CD4-positive, alpha-beta T cell treated with Interleukin-6 for 4 hours (primary cell): Measurements from ENCODE around the gene IRF2BP2.

Experiments used
- DNase-seq: peaks from one replicate; pipeline ENCODE4 v3.0.0-alpha.2; 2020; ENCODE audit warnings: mixed read lengths

IRF2BP2 gene

GRCh38 chr1:234582681-234583301 lies 27.2 kb downstream of the IRF2BP2 start:
- no peak for DNase-seq

DNA sequence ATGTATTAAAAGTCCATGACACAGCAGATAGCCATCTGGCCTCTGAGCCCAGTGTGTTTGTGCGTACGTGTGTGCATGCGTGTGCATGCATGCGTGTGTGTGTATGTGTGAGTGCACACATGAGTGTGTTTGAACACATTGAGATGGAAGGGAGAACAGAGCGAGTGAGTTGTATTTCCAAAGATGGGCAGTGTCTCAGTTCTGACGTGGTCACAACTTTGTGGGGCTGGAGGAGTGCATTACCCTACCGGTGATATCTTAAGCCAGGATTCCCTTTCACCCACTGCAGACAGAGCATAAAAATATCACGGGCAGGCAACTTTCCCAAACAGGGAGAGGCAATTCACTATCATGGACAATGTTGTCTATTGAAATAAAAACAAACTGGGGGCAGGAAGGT lies 27.8 kb downstream of the IRF2BP2 start:
- DNase-seq = no peak

GRCh38 chr1:234581063-234581714 lies 28.8 kb downstream of the IRF2BP2 start:
- DNase-seq = no peak

GRCh38 chr1:234579967-234580366 lies 30.0 kb downstream of the IRF2BP2 start:
- no peak for DNase-seq

DNA sequence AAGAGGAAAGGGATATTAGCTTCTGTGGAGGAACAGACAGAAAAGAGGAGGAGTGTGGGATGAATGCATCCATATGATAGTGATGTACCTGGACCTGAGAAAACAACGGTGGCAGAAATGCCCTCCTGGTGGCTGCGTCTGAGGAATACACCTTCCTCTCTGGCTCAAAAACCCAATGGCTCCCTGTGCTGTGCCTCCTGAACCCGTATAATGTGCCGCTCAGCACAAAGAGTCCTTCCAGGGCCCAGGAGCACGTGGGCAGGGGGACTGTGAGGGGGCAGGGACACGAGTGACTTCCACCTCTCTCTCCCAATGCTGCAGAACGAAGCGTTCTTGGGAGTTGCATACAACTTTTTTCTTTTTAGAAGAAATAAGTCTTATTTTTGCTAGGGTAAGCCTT lies 31.2 kb downstream of the IRF2BP2 start:
- no peak for DNase-seq

DNA sequence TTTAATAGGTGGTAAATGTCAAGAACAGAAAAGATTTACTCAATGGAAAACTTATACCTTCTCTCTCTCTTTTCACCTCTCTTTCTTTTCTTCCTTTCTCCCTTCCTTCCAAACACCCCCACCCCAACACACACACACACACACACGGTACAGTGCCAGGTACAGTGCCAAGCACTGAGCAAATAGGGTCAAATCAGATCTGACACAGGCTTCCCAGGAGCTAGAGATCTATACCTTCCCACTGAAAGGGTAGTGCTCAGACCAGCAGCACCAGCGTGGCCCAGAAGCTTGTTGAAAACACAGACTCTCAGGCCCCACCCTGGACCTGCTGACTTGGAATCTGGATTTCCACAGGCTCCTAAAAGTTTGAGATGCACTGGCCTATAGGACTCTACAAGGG lies 31.9 kb downstream of the IRF2BP2 start:
- DNase-seq = no peak

GRCh38 chr1:234573711-234574299 lies 36.2 kb downstream of the IRF2BP2 start:
- no peak for DNase-seq

DNA sequence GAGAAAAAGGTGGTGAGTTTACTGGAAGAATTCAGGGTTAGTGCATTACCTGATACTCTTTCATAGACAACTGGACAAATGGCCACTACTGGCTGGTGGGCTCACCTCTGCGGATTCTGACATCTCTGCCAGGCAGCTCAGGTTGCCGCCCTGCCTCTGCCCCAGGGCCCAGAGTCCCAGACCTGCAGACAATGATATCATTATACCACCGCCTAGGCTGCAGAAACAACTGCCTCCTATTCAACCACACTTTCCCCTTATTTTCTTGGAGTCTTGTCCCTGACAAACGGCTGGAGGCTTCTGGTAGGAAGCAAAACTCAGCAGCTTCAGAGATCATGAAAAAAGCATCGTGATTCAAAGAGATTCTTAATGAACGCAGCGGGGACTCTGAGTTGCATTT lies 37.0 kb downstream of the IRF2BP2 start:
- no peak for DNase-seq

DNA sequence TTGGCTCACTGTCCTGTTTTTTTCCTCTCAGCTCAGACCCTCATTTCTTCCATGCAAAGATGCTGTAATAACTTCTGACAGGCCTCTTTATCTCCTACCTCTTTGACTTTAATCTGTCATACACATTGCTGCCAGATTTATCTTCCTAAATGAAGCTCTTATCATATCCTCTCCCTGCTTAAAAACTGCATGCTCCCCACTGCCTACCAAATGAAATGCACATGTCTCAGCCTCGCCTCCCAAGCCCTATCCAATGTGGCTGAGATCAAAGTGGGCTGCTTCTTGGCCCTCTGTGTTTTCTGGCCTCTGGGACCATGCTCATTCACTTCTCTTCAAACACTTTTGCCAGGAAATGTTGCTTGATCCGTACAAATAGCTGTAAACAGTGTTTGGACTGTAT lies 38.3 kb downstream of the IRF2BP2 start:
- no peak for DNase-seq

GRCh38 chr1:234570329-234571120 lies 39.5 kb downstream of the IRF2BP2 start:
- no peak for DNase-seq

DNA sequence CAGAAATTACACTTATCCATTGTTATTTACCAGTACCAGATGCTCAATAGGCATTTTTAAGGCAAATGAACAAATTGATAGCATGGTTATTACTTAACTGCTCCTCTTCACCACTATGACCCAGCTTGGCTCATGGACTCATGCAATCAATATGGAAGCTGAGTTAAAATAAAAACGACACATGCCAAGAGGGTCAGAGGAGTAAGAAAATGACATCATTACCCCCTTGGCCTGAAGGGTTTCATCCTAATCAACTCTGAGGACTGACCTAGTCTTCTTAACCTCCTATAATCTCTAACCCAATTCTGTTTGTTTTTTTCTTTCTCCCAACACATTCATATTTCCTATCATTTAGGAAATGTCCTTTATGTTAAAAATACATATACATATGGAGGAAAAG lies 41.6 kb downstream of the IRF2BP2 start:
- no peak for DNase-seq

GRCh38 chr1:234565132-234565531 lies 44.8 kb downstream of the IRF2BP2 start:
- DNase-seq = no peak

DNA sequence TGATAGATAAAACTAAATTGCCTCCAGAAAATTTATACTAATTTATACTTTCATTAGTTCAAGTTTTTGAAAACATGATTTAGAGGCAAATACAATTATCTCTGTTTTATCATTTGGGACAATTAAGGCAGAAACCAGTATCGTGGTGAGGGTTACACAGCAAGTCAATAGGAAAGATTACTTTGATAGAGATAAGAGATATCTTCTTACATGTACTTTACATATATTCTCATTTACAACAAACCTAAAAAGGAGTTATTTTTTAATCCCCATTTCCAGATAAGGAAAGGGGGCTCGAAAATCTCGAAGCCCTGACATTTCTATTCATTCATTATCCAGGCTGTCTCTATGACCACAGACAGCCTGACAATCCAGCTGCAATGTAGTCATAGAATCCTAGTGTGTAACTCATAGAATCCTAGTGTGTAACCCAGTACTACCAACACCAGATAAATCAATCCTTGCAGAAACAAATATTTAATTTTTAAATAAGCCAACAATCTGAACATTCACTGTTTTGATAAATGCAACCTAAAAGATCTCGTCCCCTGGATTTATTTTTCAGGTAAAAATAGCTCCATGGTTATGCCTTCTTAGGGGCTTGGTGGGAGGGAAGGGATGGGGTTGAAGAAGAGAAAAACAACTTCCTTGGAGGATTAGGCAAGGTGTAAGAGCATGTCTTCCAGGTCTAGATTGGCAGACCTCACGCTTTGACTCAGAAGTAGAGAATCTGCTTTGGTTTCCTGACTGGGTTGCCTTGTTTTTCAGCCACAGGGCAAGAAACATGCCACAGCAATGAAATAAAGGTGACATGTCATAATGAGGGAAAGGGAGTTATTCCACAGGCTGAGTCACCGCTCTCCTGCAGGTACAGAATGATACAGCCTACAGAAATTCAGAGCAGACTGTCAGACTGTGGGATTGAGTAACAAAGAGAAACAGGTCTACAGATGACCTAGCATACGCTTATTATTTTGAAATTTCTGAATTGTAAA lies 45.6 kb downstream of the IRF2BP2 start:
- no peak for DNase-seq

DNA sequence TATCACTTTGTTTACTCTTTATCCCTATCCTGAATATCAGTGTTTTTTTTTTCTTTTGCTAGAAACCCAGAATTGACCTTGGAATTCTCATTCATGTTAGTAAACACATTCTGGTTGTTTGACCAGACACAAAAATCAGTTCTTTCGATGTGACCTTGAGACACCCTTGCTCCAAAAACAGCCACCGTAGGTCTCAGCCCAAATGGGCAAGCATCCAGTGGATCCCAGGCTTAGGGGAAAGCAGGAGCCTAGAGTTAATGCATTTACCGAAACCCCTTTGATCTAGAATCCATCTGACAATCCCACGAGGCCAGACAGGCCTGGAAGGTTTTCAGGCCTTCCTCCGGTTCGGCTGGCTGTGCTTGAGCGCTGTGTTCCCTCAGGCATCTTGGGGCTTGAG lies 47.6 kb downstream of the IRF2BP2 start:
- DNase-seq = no peak

GRCh38 chr1:234561319-234561718 lies 48.7 kb downstream of the IRF2BP2 start:
- no peak for DNase-seq

GRCh38 chr1:234559902-234560676 lies 49.9 kb downstream of the IRF2BP2 start:
- DNase-seq = no peak

DNA sequence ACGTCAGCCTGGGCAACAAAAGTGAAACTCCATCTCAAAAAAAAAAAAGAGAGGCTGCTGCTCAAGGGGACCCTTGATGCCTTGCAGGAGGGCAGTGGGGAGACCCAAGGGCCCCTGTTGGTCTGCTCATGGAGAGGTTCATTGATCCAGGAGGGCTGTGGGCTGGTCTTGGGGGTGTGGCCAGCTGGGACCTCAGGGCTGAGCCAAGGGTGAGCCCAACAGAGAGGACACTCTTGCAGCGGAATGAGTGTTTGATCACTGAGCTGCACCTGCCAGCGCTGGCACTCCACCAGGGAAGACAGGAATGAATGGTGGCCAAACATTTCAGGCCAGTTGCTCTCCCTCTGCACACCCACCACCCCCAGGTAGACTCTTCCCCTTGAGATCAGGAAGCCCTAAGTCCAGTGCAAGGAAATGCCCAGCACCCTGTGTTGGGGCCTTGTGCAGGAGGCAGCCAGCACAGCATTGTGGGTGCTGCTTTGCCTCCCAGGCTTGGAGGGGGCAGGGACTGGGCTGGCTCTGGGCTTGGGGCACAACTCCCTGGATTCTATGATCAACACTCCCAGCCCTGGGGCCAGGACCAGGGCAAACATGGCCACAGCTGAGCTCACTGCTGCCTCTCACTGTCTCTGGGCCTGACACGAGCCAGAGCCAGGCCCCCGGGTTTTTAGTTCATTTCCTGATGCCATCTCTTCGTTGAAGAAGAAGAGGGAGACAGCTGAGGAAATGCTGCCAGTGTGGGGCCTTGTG lies 50.7 kb downstream of the IRF2BP2 start:
- no peak for DNase-seq

DNA sequence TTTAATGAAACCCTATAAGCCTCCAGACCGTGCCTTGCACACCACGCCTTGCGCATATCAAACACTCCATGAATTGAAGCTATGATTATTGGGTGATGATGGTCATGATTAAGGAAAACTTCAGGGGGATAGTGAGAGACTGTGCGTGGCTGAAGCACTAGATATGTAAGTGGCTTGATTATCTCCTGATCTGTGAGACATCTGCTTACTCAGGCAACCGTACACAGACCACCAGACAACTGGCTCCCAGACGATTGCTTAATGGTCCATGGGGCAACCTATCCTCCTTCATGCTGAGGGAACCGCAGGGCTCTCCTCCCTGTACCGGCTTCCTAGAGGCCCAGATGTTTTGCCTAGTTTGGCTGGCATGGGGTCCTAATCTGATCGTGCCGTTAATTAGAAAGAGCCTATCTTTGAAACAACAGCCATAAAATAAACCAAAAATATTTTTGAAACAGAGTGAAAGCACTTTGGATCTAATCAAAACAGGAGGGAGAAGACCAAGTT lies 51.6 kb downstream of the IRF2BP2 start:
- no peak for DNase-seq

- no peak for DNase-seq
Measured at GRCh38 chr1:234556245-234556943, 53.6 kb downstream of the IRF2BP2 start.
